H4 (cell line): ENCODE measurements around the gene ZMYND12. TPM values are rescaled to one million over a fixed set of nuclear protein-coding genes. Genes with fewer than 3 reads are reported as not detected.

Experiments used
- DNase-seq: peaks from one replicate; pipeline ENCODE4 v3.0.0-alpha.2; 2015; ENCODE audit warnings: low spot score
- total RNA-seq: library from RNA; depleted of rRNA; stranded (reverse); fragments of >200 nt; shearing (Covaris generic); gene quantifications from 2 replicates; pipeline ENCODE4 v1.2.3, GENCODE V29; 2014; rRNA removed

ZMYND12 gene
- total RNA-seq, 1 experiment from 2014 or later, result 0.25 TPM

GRCh38 chr1:42392255-42392654 lies 63.6 kb downstream of the ZMYND12 start:
- no peak for DNase-seq

GRCh38 chr1:42386051-42386450 lies 69.8 kb downstream of the ZMYND12 start:
- no peak for DNase-seq

GRCh38 chr1:42385283-42385682 lies 70.5 kb downstream of the ZMYND12 start:
- DNase-seq, result peak; percentile 22

GRCh38 chr1:42381280-42381673 lies 74.5 kb downstream of the ZMYND12 start:
- DNase-seq, result no peak

GRCh38 chr1:42380586-42381279 lies 75.1 kb downstream of the ZMYND12 start, which contains the start of gene RIMKLA:
Gene RIMKLA (plus strand): TSS chr1:42380792. CDS start chr1:42380935, 143 bp downstream.
- DNase-seq, result no peak

Other genes with a start within 250 kb of the ZMYND12 start
- 25.7 and 31.7 TPM in 2 replicates for gene FOXJ3, start 120.8 kb downstream of the ZMYND12 start, total RNA-seq
- gene RIMKLA, start 75.2 kb downstream of the ZMYND12 start, total RNA-seq, result 0.85 and 1.0 TPM in 2 replicates
- gene PPCS, start 521 bp upstream of the ZMYND12 start, total RNA-seq, result 82.5 and 84.8 TPM in 2 replicates
- 0.14 TPM in 1 of 2 replicates, not detected in the other for gene CCDC30, start 7.3 kb upstream of the ZMYND12 start, total RNA-seq
- gene PPIH, start 202.4 kb upstream of the ZMYND12 start, total RNA-seq, result 142 and 206 TPM in 2 replicates
- 1,356 and 1,447 TPM in 2 replicates for gene YBX1, start 226.4 kb upstream of the ZMYND12 start, total RNA-seq